Measurements from ENCODE around the gene CPED1.
A peak's percentile ranks its signal among the peaks of the same experiment; 100 is the strongest.

The CPED1 gene

DNA sequence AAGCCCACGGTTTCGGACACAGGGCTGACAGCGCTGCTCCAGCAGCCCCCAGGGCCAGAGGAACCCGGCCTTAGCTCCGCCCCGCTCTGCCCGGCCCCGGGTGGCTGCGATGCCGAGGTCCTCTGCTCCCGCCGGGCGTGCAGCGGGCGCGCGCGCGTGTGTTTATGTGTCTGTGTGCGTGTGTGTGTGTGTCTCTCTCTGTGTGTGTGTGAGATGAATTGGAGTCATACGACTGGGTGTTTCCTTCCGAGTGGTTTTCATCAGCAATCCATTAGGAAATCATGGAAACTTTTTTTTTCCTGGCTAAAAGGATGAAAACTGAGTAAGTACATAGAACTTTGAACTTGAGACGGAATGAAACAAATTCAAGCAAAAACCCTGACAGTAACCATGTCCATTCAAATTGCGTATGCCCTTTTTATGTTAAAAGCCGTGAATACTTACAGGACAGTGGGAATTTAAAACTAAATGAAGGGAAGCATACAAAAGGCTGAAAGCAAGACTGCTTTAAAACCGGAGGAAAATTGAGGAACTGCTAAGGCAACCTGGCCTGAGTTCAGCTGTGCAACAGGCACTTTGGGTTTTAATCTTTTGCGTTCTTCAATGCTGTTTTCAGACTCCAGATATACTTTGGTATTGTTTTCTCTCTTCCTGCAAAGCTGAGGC, at the start of gene CPED1:
Gene CPED1 (plus strand): TSS at position 121 of the 666 bp plus-strand sequence. CDS start 911 bp downstream, outside the sequence.
- peak; percentile 61 for DNase-seq (ENCODE audit: low read depth)

DNA sequence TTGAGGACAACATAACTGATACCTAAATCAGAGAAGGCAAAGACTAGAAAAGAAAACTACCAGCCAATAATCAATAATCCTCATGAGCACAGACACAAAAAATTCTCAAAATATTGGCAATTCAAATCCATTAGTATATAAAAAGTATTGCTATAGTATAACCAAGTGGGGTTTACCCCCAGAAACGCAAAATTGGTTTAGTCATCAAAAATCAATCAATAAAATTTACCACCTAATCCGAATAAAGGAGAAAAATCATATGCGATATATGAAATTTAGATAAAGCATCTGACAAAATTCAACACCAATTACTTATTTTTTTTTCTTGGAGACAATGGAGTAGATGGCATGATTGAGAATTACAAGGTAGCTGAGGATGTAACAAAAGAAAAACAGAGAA, 49.2 kb upstream of the CPED1 start:
- no peak for DNase-seq (ENCODE audit: low read depth)

DNA sequence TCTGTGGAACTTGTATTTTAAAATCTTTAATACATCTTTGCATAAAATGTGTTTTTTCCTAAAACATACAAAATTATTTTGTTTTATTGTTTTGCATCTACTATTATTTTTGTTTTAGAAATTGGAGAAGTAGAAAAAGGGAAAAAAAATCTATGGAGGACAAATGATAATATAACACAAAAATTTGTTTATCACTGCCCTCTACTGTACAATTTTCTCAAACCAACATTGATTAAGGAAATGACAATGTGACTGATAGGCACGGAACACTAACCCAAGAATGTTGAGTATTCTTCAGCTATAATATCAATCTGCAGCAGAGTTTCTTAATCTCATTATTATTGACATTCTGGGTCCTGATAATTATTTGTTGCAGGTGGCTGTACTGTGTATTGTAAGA, 47.4 kb upstream of the CPED1 start:
- DNase-seq (ENCODE audit: low read depth) = no peak

DNA sequence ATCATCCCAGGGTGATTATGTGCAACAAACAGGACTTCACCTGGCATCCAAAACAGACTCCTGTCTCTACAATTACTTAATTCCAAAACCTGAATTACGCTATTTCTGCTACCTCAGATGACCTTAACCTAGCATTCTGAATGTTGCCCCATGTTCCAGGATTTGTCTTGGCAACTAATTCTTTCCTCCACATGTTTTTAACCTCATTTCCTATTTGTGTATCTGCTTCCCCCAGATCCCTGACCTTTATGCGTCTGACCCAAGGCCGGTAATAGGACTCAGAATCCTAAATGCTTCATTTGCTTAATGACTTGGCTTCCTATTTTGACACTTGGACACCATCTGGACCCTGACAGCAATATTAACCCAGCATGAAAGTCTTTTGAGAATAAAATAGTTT, 46.7 kb upstream of the CPED1 start:
- no peak for DNase-seq (ENCODE audit: low read depth)

DNA sequence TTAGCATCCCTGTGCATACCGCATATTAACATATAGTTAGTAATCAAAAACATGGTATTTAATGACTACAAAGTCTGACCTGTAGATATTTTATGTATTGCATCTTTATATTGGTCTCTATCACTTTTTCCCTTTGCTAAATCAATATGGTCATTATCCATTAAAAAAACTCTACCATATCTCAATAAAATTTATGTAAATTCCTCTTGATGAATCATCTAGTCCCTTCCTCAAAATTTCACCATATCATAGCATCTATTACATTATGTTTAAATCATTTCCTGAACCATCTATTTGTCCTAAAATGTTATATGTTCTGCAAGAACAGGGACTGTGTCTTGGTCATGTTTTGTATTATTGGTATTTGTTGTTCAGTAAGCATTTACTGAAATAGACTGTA, 45.6 kb upstream of the CPED1 start:
- no peak for DNase-seq (ENCODE audit: low read depth)

DNA sequence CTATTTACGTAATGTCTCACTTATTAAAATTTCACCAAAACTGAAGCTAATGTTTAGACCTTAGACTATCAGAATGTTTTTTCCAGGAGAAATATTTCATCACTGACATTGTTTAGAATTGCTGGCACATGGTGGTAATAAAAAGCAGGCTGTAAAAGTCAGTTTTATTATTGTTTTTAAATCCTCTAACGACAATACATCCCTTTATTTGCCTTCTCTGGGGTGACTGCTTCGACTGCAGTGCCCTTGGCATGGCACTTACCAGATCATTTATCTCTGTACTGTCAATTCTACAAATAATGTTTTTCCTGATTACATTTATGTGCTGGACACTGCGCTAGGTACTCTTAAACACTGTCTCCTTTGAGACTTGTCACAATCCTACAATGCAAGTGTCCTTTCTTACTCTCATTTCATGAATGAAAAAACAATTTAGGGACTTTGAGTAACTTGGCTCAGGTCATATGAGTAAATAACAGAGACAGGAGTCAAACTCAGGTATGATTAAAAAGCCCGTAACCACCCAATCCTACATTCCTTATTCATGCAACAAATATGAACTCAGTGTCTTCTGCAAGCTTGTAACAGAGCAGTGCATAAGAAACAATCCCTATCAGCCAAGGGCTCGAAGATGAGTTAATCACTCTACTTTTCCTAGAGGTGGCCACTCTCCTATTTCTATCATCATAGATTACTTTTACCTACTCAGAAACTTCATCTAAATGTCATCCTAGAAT, 43.5 kb upstream of the CPED1 start:
- no peak for DNase-seq (ENCODE audit: low read depth)

DNA sequence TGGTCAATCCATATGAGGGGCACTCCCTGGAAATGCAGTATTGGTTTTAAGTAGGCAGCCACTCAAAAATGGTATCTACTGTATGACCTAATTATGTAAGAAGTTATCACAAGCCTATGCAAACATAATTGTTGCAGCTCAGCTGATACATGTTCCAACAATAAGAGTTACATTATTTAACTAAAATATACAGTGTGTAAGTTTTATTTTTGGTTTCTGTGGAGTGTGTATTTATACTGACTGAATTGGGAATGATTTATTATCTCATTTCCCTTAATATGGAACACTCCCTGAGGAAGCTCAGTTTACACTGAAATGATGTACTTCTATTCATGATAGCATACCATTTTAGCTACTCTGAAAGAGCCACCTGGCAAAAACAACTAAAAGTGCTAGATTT, 40.5 kb upstream of the CPED1 start:
- no peak for DNase-seq (ENCODE audit: low read depth)

DNA sequence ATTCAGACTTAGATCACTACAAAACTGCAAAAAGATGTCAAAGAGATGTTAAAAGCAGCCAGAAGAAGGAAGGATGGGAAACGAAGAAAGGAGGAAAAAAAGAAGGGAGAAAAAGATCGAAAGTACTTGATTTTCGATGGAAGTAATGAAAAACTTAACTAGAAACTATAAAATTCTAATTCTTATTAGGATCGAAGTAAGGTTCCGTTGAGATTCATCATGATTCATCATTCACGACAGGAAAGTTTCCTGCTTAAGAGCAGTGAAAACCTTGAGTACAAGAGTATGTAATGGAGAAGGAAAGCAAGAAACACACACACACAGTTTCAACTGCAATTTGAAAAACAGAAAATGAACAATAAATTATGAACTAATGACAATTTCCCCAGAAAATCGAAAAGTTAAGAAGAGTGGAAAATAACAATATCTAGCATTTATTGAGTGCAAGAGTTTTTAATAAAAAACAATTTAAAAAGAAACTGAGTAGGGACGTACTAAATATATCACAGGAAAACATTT, 39.1 kb upstream of the CPED1 start:
- no peak for DNase-seq (ENCODE audit: low read depth)

DNA sequence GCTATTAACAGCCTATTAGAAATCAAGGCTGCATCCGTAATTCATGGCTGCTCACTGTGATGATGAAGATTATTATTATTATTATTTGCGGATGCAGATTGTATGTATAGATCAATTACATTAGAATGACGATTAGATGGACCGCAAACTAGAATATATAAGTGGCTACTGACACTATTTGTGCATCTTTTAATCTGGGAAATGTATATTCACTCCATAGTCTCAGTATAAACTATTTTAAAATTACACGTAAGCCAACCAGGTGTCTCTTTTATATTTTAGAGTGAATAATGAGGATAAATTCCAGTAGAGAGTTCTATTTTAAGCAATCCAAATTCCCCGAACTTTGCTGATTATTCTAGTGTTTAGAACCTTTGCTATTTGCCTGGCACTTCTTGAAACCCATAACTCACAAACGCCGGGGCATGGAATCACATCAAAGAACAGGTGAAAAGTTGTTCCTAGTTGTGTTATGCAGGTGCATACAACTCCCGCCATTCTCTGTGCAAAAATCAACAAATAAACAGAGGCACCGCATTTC, 38.4 kb upstream of the CPED1 start:
- no peak for DNase-seq (ENCODE audit: low read depth)

DNA sequence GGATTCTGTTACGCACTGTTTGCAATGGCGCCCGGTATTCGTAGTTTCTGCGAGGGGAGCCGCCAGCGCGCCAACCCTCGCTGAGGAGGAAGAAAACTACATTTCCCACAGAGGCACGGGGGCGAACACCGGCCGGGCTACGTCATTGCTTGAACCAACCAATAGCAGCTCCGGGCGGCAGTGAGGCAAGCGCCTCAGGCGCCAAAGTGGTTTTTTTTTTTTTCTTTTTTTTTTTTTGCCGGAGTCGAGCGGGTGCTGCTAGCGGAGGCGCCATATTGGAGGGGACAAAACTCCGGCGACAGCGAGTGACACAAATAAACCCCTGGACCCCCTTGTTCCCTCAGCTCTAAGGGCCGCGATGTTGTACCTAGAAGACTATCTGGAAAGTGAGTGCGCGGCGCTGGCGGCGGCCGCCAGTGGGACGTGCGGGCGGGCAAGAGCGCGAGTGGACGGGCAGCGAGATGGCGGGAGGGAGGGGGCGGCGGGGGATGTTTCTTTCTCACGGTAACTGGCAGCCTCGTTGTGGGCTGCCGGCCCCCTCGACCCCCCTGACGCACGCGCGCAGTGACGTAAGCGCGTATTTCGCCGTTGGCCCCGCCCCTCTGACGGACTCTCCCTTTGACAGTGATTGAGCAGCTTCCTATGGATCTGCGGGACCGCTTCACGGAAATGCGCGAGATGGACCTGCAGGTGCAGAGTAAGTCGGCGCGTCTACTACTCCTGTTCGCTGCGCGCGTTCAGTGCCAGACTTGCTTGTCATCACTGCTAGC, 37.8 kb upstream of the CPED1 start, which contains the start of gene ING3:
Gene ING3 (plus strand): TSS at position 239 of the 770 bp plus-strand sequence. CDS start 120 bp downstream, at position 359.
- peak; percentile 73 for DNase-seq (ENCODE audit: low read depth)

DNA sequence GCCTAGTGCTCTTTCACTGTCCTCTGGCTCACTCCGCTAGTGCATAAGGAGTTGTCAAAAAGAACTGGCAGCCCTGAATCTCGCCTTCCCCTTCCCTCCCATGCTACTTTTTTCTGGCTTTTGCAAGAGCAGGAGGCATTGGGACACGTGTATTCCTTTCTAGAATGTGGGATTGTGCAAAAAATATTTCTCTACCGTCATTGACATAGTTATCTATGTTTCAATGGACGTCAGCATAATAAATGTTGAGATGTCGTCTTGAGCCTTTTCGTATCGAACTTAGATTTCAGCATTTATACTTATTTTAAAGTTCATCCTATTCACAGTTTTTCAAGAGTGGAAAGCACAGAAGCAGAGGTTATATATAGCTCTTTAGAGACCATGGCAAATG, 37.2 kb upstream of the CPED1 start:
- DNase-seq (ENCODE audit: low read depth) = no peak

DNA sequence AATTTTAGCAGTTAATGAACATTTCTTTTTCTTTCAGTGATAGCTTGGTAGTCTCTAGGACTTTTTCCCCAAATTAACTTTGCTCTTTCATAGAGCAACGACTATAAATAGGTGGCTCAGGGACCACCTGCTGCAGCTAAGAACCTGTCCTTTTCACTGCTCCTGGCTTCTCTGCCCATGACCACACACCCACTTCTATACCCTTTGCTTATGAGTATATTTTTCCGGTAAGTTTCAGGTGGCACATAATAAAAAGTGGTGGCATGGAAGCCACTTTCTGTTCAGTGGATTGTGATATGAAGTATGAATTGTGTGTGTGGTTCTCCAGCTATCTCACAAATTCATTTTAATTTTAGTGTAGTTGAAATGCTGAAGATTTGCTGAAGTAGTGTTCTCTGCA, 36.7 kb upstream of the CPED1 start:
- no peak for DNase-seq (ENCODE audit: low read depth)

DNA sequence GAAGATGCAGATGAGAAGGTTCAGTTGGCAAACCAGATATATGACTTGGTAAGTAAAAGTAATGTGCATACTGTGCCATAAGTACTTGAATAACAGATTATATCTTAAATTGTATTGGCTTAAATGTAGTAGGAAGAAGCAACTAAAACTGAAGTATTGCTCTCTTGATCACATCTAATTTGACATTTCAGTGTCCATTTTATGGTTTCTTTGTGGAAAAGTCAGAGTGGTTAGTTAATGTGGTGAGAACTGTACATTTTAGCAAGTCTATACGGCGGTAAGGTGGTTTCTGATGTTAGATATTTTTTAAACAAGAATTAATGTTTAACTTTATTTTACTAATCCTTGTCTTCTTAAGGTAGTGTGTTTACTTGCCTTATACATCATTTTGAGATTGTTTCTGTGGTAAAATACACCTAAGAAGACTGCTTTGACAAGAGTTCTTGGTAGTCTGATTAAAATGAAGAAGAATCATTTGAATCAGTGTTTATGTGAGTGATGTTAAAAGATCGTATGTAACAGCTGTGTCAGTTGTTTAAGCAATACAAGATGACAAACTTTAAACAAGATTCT, 32.8 kb upstream of the CPED1 start:
- no peak for DNase-seq (ENCODE audit: low read depth)

DNA sequence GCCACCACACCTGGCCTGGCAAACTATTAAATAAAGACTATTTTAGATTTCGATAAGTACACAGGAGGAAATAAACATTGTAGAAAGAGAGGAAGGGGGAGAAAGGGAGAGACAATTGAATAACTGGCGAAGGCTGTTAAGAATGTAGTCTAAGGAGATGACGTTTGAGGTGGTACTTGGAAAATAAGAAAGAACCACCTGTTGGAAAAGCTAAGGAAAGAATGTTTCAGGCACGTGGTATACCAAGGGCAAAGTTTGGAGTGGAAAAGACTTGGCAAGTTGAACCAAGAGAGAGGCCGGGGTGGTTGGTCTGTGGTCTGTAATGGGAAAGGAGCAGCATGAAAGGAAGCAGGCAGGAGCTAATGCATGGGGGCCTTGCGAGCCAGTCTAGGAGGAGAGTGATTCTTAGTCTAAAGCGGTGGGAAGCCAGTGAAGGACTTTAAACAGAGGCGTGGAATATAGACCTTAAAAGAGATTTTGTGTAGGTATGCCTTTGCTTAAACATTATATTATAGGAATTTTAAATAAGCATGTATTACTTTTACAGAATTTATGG, 28.5 kb upstream of the CPED1 start:
- DNase-seq (ENCODE audit: low read depth) = no peak

DNA sequence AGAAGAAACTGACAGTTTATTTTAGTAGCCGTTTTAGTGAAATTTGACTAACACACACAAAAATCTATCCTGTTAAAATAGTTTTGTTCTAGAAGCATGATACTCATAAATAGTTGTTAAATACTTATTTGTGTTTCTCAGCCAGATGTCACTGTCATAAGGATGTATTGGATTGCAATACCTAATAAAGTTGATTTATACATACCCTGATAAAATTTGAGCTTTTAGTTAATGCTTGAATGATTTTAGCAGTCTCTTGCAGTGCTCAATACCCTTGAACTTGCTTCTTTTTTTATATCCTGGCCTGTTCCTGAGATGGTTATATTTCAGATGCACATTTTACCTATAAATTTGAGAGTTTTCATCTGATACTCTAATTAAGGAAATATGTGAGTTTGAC, 27.8 kb upstream of the CPED1 start:
- DNase-seq (ENCODE audit: low read depth) = no peak

DNA sequence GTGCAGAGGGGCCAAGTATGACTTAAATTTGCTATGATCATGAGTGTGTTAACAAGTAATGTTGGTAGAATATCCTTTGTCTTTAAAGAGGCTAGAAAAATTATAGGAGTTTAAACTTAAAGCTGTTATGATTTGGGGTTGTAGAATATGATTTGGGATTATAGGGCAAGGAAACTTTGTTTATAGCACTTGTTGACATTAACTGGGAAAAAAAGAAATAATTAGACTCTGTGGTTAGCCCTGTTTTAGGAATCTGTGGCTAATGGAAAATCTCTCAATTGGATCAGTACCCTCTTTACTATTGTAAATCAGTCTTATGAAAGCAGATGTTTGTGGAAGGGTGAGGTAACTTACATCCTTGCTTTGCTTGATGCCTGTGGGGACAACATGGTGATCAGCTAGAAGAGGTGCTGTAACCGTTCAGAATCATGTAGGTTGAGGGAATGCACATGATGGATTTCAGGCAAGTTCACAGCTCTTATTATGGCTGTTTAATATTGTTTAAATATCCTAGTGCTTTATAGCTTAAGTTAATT, 26.8 kb upstream of the CPED1 start:
- no peak for DNase-seq (ENCODE audit: low read depth)

DNA sequence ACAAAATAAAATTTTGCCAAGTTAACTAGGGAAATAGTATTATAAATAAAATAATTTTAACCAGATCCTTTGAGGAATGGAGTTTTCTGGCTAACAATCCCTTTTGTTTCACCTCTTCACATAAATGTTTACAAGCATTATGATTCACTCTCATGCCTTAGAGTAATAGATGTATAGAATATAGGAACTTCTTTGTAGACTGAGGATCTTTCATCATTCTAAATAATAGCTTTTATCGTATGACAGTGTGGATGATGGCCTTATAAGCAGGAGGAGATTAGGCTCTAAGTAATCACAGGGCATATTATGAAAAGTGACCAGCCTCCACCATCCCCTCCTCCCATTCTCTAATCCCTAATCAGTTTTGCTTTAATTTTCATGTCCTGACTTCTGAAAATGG, 24.4 kb upstream of the CPED1 start:
- no peak for DNase-seq (ENCODE audit: low read depth)

DNA sequence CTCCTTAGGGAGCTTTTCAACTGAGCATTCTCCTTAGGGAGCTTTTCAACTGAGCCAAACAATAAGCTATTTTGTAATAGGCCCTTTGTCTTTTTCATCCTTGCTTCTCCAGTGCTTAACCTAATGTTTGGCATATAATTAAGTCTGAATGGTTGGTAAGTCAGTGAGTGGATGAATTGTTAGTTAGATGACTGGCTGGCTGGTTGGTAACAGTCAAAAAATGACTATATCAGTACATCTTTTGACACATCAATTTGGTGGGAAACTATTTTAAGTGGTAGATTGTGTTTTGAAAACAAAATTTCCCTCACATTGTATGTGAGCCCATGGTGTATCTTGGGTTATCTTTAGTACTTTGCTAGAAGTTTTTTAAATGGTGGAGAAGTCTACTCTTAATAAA, 21.6 kb upstream of the CPED1 start:
- no peak for DNase-seq (ENCODE audit: low read depth)

DNA sequence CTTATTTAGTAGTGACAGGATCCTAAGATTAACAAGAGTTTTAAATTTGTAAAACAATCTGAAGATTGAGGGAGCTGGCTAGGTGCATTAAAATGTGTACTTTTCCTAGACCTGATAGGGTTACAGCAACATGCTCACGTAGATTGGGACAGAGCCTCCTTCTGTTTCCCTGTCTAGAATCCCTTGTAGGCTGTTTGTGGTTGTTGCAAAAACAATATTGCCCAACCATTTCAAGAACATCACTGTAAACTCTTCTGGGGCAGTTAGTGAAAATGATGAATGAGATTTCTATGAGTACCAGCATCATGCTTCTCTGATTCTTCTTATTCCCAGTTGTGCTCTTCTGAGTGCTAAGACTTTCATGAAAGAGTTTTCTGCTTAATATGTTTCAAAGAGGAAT, 14.7 kb upstream of the CPED1 start:
- no peak for DNase-seq (ENCODE audit: low read depth)

DNA sequence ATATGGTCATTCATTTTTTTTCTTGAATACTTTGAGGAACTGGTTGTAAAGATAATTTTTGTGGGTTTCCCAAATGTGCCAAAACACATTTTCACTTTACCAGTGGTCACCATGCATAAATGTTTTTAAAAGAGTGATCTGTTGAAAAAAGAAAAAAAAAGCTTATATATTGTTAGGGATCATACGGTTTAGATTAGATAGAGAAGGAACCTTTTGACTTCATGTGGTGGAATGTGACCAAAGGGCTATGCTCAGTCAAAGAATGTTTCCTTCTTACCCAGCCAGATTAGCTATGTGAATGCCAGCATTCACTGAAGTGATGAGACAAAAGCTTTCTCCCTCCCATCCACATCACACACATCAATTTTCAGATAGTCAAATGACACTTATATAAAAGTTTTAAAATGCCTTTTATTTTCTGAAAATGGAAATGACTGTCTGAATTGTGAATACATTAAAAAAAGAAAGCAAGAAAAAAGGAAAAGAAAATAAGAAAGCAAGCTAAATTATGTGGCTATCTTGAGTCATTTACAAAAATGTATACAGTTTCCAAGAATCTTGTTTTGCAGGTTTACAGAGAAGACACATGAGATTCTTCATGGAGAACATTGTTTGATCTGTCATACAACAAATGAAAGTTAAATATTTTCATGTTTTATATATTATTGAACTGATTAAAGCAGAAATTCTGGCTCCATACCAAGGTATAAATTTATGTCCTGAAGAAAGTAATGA, 8.6 kb upstream of the CPED1 start:
- no peak for DNase-seq (ENCODE audit: low read depth)

DNA sequence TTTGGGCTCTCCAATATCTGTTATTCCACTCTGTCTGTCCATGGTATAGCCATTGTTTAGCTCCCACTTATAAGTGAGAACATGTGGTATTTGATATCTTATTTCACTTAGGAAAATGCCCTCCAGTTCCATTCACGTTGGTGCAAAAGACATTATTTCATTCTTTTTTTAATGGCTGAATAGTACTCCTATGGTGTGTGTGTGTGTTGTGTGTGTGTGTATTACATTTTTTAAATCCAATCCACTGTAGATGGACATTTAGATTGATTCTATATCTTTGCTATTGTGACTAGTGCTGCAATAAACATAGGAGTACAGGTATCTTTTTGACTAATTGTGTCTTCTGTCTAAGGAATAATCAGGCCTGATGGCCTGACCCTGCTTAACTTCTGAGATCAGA, 7.4 kb upstream of the CPED1 start:
- no peak for DNase-seq (ENCODE audit: low read depth)
